ENCODE measurements around the gene GGT5.
"Not testable (repeated sequence)": the region's sequence is repeated elsewhere in the genome, so short reads cannot be mapped to it uniquely, and the experiment has no call there.

GGT5 gene

DNA sequence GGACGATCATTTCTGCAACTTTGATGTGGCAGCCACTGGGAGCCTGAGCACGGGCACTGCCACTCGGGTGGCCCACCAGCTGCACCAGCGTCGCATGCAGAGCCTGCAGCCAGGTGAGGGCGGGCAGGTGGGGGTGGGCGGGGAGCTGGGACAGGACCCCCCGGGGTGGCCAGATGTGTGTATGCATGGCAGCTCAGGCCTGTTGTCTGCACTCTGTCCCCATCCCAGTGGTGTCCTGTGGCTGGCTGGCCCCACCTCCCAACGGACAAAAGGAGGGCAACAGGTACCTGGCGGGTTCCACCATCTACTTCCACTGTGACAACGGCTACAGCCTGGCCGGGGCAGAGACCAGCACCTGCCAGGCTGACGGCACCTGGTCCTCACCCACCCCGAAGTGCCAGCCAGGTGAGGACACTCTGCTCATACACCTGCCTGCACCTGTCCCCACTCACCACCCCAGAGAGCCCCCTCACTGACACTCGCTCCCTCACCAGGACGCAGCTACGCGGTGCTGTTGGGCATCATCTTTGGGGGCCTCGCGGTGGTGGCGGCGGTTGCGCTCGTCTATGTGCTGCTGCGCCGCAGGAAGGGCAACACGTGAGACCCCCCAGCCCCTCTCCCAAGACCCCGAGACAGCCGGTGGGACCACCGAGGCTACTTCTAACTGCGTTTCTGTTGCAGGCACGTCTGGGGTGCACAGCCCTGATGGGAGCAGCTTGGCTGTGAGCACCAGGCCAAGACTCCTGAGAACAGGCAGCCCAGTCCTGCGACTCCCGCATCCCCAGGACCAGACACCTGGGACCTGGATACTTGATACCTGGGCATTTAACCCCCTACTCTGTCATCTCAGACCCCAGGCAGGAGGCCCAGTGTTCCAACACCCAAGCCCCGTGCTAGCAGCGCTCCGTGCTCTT, 56.9 kb downstream of the GGT5 start:
- no peak overlapping the region for H3K4me3 ChIP-seq (ENCODE audit: low read length)
- DNase-seq (ENCODE audit: low read depth, low spot score): no peak

DNA sequence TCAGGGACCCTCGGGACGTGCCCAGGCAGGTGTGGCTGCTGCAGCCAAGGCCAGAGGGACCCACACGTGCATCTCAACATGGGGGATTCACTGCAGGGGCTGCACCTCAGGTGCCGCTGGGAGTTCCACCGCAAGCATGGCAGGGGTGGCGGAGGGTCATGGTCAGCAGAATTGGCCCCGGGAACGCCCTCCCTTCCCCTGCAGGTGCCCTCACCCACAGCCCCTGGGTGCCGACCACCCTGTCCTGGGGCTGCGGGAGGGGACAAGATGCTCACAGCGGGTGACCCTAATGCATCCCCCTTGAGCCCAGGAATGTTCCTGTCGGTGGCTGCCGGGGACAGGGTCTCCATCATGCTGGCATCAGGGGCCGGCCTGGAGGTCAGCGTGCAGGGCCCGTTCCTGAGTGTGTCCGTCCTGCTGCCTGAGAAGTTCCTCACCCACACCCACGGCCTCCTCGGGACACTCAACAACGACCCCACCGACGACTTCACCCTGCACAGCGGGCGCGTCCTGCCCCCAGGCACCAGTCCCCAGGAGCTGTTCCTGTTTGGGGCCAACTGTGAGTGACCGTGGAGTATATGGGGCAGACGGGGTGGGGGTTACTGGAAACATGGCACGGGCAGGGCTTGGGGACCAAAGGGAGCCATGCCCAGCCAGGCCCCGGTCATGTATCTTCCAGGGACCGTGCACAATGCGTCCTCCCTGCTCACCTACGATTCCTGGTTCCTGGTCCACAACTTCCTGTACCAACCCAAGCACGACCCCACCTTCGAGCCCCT, 57.8 kb downstream of the GGT5 start:
- no peak overlapping the region for H3K4me3 ChIP-seq (ENCODE audit: low read length)
- no peak for DNase-seq (ENCODE audit: low read depth, low spot score)

DNA sequence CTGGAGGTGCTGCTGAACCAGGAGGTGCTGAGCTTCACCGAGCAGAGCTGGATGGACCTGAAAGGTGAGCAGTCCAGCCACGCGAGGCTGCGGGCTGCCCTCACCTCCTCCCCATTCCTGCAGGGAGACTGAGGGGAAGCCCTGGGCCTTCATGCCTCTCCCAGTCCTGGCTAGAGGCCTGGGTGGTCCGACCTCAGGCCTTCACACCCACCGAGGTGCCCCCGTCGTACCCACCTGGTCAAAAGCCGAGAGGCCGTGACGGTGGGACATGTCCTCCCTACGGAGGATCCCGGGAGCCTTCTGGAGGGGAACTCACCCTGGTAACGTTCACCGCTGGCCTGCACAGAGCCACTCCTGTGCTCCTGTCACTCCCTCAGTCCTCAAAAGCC, 58.5 kb downstream of the GGT5 start:
- no peak overlapping the region for H3K4me3 ChIP-seq (ENCODE audit: low read length)
- no peak for DNase-seq (ENCODE audit: low read depth, low spot score)

DNA sequence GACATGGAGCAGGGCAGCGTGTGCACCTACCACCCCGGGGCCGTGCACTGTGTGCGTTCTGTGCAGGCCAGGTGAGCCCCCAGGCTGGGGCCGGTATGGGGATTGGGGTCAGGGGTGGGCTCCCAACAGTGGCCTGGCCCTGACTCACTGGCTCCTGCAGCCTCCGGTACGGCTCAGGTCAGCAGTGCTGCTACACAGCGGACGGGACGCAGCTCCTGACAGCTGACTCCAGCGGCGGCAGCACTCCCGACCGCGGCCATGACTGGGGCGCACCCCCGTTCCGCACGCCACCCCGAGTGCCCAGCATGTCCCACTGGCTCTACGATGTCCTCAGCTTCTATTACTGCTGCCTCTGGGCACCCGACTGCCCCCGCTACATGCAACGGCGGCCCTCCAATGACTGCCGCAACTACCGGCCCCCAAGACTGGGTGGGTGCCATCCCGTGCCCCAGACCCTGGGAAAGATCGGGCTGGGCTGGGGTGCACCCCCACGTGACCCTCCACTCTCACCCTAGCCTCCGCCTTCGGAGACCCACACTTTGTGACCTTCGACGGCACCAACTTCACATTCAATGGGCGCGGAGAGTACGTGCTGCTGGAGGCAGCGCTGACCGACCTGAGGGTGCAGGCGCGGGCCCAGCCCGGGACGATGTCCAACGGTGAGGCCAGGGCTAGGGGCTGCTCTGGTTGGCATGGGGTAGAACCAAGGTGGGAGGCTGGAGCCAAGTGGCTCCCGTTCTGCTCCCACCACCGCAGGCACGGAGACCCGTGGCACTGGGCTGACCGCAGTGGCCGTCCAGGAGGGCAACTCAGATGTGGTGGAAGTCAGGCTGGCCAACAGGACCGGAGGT, 59.2 kb downstream of the GGT5 start:
- no peak overlapping the region for H3K4me3 ChIP-seq (ENCODE audit: low read length)
- no peak for DNase-seq (ENCODE audit: low read depth, low spot score)

DNA sequence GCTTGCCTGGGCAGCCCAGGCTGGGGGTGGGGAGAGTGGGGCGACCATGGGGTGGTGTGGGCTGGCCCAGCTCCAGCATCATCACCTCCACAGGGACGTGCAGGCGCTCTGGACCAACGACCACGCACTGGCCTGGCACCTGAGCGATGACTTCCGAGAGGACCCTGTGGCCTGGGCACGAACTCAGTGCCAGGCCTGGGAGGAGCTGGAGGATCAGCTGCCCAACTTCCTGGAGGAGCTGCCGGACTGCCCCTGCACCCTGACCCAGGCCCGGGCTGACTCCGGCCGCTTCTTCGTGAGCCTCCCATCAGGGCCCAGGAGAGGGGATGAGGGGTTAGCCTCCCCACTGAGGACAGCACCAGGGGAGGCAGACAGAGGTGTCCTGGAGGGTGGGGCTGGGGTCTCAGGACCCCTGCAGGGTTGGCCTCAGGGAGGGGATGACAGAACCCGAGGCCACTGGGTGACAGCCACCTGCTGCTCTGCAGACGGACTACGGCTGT, 59.8 kb downstream of the GGT5 start:
- no peak for DNase-seq (ENCODE audit: low read depth, low spot score)
- no peak overlapping the region for H3K4me3 ChIP-seq (ENCODE audit: low read length)

DNA sequence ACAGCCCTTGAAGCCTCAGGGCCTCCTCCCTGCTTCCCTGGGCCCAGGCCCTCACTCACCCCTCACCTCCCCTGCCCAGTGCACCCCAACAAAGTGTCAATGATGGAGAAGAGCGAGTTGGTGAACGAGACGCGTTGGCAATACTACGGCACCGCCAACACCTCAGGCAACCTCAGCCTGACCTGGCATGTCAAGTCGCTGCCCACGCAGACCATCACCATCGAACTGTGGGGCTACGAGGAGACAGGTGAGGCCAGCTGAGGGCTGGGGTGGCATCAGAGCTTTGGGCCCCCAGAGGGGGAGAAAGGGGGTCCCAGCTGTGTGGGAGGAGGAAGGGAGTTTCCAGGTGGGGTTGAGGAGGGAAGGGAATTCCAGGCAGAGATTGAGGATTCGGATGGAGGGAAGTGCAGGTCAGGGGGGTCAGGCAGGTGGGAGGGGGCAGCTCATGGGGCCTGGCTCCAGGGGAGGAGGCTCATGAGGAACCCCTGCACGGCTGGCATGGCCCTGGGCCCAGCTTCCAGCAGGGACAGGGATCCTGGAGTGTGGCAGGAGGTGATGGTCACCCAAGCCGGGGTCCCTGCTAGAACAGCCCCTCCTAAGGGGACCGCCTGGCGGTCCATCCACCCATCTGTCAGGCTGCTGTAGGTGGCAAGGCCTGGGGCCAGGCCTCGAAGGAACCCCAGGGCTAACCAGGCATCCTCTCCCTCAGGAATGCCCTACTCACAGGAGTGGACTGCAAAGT, 60.7 kb downstream of the GGT5 start:
- DNase-seq (ENCODE audit: low read depth, low spot score): no peak

DNA sequence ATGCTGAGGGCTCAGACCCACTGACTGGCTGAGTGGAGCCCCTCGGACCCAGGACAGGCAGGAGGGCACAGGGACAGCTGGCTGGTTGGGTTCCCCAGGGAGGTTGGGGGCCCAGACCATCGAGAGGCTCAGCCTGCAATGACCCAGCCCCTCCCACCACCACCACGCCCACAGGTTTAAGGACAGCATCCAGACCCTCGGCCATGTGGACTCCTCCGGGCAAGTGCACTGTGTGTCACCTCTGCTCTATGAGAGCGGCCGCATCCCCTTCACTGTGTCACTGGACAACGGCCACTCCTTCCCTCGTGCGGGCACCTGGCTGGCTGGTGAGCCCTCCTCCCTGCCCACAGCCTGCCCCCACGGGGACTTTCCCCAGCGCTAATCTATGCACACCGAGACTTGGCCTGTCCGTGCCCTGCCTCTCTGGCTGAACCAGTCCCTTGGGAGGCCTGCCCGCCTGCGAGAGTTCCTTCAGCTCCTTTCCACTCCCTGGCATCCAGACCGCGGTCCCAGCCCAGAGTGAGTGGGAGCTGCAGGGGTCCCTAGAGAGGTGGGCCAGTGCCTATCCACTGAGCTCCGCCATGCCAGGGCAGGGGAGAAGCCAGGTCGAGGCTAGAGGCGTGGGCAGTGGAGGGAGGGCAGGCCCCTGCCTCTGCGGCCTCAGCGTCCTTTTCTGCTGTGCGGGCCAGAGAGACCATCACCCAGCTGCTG, 61.4 kb downstream of the GGT5 start:
- DNase-seq (ENCODE audit: low read depth, low spot score): no peak
- no peak overlapping the region for H3K4me3 ChIP-seq (ENCODE audit: low read length)

More for the DNA sequence above, 60.7 kb downstream of the GGT5 start:
- no peak overlapping the region for H3K4me3 ChIP-seq (ENCODE audit: low read length)

DNA sequence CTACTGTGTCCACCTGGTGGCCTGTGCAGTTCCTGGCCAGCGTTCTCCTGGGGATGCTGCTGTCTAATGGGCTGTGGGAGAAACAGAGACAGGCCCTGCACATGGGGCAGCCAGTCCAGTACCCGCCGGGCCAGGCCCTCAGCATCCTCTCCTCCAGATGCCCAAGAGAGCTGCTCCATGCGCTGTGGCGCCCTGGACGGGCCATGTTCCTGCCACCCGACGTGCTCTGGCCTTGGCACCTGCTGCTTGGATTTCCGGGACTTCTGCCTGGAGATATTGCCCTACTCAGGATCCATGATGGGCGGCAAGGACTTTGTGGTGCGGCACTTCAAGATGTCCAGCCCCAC, 62.0 kb downstream of the GGT5 start:
- DNase-seq (ENCODE audit: low read depth, low spot score); H3K4me3 ChIP-seq (ENCODE audit: low read length): not testable (repeated sequence)

DNA sequence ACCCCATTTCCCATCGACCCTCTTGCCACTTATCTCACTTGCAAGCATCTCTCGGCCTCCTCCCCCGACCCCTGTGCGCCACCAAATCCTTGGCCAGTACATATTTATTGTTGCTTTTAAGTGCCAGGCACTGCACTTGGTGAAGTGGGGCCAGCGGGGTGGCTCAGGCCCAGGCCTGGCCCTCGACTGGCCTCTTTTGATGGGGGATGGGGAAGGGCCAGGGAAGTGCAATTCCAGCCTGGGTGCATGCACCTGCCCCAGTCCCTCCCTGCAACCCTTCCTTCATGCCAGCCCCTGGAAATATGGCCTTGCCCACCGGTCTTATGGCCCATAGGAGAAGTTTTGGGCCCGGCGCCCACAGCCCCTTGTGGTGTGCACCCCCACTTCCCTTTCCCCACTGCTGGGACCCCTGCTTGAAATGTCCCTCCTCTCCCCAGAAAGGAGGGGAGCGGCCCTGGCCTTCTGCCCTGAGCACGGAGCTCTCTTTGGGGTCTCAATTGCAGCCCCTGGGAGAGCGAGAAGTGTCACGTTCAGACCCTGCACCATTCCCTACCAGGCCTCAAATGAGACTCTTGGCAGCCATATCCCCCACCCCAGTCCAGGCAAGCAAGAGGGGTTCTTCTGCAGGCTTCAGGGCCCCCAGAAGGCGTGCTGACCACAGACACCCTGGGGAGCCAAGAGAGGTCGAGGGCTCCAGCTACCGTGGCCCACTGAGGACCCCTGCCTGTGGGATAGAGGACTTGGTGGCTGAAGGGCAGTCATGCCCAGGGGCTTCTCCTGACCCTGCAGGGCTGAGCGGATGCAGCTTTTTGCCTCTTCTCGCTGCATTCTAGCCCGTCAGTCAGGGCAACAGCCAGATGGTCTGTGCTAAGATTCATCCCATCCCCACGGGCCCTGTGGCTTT, 62.6 kb downstream of the GGT5 start:
- no peak for DNase-seq (ENCODE audit: low read depth, low spot score)

DNA sequence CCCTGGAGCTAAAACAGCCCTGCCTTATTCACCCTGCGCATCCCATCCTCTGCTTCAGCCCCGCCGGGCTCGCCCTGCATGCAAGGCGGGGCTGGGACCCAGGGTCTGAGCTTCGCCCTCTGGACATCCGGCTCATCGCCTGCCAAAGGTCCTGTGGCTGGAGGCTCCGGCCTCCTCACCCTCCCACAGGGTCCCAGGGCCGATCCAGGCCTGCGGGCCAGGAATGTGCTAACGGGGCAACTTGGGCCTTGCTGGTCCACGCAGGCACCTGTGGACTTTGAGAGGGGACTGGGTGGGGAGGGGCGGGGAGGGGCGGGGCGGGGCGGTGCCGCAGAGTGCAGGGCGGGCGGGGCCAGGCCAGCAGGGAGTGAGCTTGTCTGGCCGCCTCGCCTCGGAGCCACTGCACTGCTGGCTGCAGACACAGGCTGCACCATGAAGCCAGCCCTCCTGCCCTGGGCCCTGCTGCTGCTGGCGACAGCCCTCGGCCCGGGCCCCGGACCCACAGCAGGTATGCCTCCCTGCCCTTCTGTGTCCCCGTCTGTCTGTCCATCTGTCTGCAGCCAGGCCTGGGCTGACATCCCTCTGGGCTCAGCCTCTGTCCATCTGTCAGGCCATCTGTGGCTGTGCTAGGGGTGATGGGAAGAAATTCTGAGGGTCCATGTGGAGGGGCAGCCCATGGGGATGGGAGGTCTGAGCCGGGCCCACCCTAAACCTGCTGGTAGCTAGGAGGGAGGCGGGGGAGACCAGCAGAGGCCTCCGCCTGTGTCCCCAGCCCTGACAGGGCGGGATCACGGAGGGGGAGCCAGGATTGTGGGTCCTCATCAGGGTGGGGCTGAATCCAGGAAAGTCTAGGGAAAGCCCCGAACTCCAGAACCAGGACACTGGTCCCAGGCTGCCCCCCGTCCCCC, 63.5 kb downstream of the GGT5 start, which contains the start of gene SUSD2:
Gene SUSD2 (plus strand): TSS at position 400 of the 908 bp plus-strand sequence. CDS start 33 bp downstream, at position 433.
- no peak for DNase-seq (ENCODE audit: low read depth, low spot score)
- H3K4me3 ChIP-seq (ENCODE audit: low read length): no peak within 1 kb of the TSS

More for the DNA sequence above, 62.6 kb downstream of the GGT5 start:
- no peak overlapping the region for H3K4me3 ChIP-seq (ENCODE audit: low read length)

DNA sequence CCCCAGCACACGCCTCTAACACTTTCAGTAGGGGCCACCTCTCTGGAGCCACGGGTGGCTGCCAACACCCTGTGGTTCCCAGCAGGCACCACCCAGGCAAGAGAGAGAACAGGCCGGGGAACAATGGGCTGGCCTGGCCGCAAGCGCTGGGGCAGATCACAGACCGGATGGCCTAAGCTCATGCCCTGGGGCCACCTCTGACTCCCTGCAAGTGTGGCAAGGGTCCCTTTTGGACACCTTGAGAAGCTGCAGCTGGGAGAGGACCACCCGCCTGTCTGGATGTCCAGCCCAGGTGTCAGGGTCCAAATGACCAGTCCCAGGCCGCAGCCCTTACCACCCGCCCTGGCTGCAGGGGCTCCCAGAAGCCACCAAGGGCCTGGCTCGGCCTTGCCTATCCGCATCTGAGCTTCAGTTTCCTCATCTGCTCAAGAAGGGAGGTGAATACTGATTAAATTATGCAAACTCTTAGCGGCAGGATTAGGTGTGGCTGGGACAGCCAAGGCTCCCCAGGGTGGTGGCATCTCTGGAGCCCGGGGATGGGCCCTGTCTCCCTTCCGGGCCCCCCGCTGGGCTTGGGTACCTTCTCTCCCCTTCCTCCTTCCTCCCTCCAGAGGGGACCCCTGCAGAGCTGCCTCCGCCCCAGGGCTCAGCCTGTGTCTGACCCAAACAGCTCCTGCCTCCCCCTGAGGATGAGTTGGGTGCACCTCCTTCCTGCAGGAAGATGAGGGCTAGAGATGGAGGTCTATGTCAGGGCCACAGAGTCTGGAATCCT, 64.4 kb downstream of the GGT5 start:
- H3K4me3 ChIP-seq (ENCODE audit: low read length): no peak overlapping the region
- no peak for DNase-seq (ENCODE audit: low read depth, low spot score)

DNA sequence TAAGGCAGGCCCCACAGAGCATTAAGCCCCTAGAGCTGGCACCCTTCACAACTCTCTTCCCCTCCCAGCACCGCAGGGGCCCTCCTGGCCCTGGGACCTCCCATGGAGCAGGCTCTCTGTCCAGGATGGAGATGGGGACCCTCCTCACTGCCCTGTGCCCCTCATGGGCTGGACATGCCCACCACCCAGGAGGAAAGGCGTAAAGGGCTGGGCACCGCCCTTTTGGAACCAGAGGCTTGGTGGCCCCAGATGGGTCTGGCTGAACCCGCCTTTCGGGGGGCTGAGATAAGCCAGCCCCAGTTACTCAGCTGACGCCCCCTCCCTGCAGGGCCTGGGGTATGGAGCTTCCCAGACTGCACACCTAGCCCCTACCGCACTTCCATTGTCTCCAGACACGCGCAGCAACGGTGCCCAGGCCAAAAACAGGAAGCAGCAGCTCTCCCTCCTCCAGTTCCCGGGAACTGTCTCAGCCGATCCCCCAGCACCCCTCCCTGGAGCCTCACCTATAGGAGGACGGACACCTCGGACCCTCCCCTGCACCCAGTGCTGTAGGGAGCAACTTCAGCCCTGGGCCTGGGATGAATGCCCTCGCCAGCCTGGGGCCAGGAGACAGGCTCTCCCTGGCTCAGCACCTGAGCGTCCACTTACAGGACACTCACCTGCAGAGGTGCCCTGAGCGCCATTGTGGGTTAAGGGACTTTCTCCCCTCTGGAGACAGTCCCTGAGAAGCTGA, 65.2 kb downstream of the GGT5 start:
- no peak for DNase-seq (ENCODE audit: low read depth, low spot score)
- no peak overlapping the region for H3K4me3 ChIP-seq (ENCODE audit: low read length)

DNA sequence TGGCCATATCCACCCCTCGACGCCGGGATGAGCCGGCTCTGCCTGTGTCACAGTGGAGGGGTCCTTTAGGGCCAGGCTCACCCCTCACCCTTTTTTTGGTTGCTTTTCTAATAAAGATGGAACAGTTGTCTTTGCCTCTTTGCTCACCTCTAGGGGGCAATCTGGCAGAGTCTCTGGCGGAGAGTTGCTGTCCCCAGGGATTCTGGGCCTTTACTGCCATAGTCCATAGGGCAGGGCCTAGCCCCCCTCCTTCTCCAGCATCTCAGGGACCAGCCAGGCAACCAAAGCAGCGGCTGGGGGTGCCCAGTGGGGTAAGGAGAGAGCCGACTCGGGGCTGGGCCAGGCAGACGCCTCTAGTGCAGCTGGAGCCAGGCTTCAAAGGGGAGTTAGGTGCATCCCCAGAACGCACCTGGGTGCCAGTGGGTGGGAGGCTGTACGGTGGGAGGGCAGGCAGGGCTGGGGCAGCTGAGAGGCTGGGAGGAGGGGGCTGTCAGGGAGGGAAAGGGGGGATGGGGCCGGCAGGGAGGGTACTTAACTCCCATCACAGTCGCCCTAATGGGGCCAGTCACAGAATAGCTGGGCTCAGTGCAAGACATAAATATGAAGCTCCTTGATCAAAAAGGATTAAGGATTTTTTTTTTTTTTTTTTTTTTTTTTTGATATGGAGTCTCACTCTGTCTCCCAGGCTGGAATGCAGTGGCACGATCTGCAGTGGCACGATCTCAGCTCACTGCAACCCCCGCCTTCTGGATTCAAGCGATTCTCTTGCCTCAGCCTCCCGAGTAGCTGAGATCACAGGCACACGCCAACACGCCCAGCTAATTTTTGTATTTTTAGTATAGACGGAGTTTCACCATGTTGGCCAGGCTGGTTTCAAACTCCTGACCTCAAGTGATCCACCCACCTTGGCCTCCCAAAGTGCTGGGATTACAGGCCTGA, 66.1 kb downstream of the GGT5 start:
- DNase-seq (ENCODE audit: low read depth, low spot score): no peak
- no peak overlapping the region for H3K4me3 ChIP-seq (ENCODE audit: low read length)

DNA sequence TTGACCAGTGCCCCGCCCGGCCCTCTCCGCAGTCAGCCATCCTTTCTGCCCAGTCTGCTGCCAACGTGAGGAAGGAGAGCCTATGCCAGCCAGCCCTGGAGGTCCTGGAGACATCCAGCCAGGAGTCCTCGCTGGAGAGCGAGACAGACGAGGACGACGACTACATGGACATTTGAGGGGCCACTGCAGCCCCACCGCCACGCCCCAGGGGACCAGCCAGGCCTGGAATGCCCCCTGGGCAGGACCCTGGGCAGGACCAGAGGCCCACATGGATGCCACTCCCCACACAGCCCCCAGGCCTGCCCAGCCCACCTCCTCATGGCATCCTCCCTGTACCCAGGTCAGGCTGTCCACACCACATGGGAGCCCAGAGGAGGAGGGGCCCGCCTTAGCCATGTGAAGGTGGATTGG, 66.9 kb downstream of the GGT5 start:
- no peak overlapping the region for H3K4me3 ChIP-seq (ENCODE audit: low read length)
- no peak for DNase-seq (ENCODE audit: low read depth, low spot score)

Data from Jurkat, Clone E6-1 (cell line).